Measurements from ENCODE around the gene PARL. TPM values are rescaled to one million over a fixed set of nuclear protein-coding genes. Genes with fewer than 3 reads are reported as not detected.

PARL gene
- total and polyA plus RNA-seq, 10 of the 15 experiments (the other 5 are each of a cell fraction or from before 2014, with no cell fraction given), result 49.7 to 113 (median 77.2) TPM

DNA sequence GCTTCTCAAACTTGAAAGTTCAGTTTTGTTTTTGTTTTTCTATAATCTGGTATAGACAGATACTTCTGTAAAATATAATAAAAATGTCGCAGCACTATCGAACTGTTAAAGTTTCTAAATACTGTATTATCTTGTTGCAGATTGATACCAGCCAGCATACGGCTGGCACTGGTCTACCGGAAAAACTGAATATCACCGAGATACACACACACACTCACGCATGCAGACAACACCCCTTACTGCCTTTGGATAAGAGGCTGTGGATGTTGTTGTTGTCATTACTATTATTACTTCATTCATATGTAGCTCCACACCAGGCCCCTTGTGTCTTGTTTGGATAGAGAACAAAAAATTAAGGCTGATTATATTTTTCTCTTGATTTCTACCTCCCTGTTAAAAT lies 91.7 kb downstream of the PARL start:
- H3K4me2 ChIP-seq (ENCODE audit: control insufficient read depth, insufficient read depth), result no peak overlapping the region
- ChIA-PET RAD21 (ENCODE audit: unreplicated experiment) (no interaction called here), SMC1A (ENCODE audit: uncharacterized antibody, unreplicated experiment) (interaction anchor here (0.6 kb wide), 1 partner anchor 355 kb away, joined by 3 read pairs; no protein-coding TSS in a partner anchor), POLR2A (no interaction called here), CTCF (no interaction called here)
- no peak for ATAC-seq
- H3K9ac ChIP-seq (ENCODE audit: control insufficient read depth, insufficient read depth, low read length), result no peak overlapping the region
- no TSS peak for BruUV-seq (replicated peaks)
- no peaks in the 10 kb centered on the region for H3K79me2 ChIP-seq (ENCODE audit: control insufficient read depth, insufficient read depth, low read length)
- peaks cover 7 to 30% of the 10 kb centered on the region in 2 experiments for H3K36me3 ChIP-seq (ENCODE audit: control insufficient read depth in 2 of 2, insufficient read depth in 2 of 2, low read length in 1 of 2)
- no peaks in the 10 kb centered on the region for H3K9me3 ChIP-seq (replicated peaks; ENCODE audit: control insufficient read depth, insufficient read depth, low read length)
- H3K4me3 ChIP-seq, result no peak overlapping the region
- H3K27ac ChIP-seq (ENCODE audit: control insufficient read depth, insufficient read depth), result no peak overlapping the region
- H2AFZ ChIP-seq (ENCODE audit: control insufficient read depth, low read depth, low read length), result no peak overlapping the region
- in situ Hi-C loops (cut with MboI) (no loop called here), intact Hi-C loops (cut with micrococcal nuclease; ENCODE audit: unreplicated experiment) (no loop called here)
- no peaks in the 10 kb centered on the region for H3K4me1 ChIP-seq (ENCODE audit: control insufficient read depth, insufficient read depth, low read length)
- WGBS (ENCODE audit: insufficient coverage, insufficient replicate concordance, low lambda C conversion rate, missing lambda C conversion rate), result 93% methylated on average over 6 of the region's 6 CpGs
- TF ChIP-seq SP1 (IDR thresholded peaks at IDR 0.05; ENCODE audit: low read depth, low read length) (no peak), HDAC6 (IDR thresholded peaks at IDR 0.05; ENCODE audit: unreplicated experiment) (no peak), TCF7 (IDR thresholded peaks at IDR 0.05; ENCODE audit: borderline replicate concordance) (no peak), RCOR1 (conservative IDR thresholded peaks at IDR 0.05; ENCODE audit: low read depth, low read length) (no peak), CUX1 (IDR thresholded peaks at IDR 0.05; ENCODE audit: insufficient replicate concordance, low read depth, low read length) (no peak), IRF3 (IDR thresholded peaks at IDR 0.05) (no peak), BCLAF1 (IDR thresholded peaks at IDR 0.05) (no peak), KDM1A (IDR thresholded peaks at IDR 0.05; ENCODE audit: borderline replicate concordance) (no peak), BCL3 (IDR thresholded peaks at IDR 0.05; ENCODE audit: borderline replicate concordance, insufficient read depth, low read depth, low read length, poor library complexity, severe bottlenecking) (no peak), POLR2A (IDR thresholded peaks at IDR 0.05; ENCODE audit: low read depth, low read length) (no peak), ATF7 (IDR thresholded peaks at IDR 0.05; ENCODE audit: low read depth) (no peak), ZBED1 (IDR thresholded peaks at IDR 0.05; ENCODE audit: borderline replicate concordance) (no peak), EED (IDR thresholded peaks at IDR 0.05; ENCODE audit: low read depth) (no peak), MEF2A (IDR thresholded peaks at IDR 0.05; ENCODE audit: insufficient read depth, low read depth, low read length) (no peak)
- no peaks in the 10 kb centered on the region for H4K20me1 ChIP-seq (ENCODE audit: control insufficient read depth, insufficient read depth)
- H3K27me3 ChIP-seq (replicated peaks in 1 of 2; ENCODE audit: control insufficient read depth in 2 of 2, insufficient read depth in 2 of 2, low read length in 1 of 2), result no peaks in the 10 kb centered on the region
- no peak for DNase-seq (ENCODE audit: low read depth, low spot score)
- FAIRE-seq, result no peak
